BJ (cell line): ENCODE results near the gene CD28. TPM values are rescaled to one million over a fixed set of nuclear protein-coding genes. Genes with fewer than 3 reads are reported as not detected.

Experiments used
- CTCF ChIA-PET: fragments of 350-600 bp; formaldehyde crosslinking; extraction: SDS; loops from one replicate; lab custom pipeline; 2021; ENCODE audit warnings: antibody characterized with exemption, inconsistent platforms; lab: Yijun Ruan, JAX
- POLR2A ChIA-PET: fragments of 300-600 bp; sonication (Branson Sonifier 250); formaldehyde crosslinking; extraction: SDS; loops from one replicate; lab custom pipeline; 2021; ENCODE audit warnings: antibody characterized with exemption; lab: Charles Lee
- DNase-seq: peaks from one replicate; pipeline ENCODE4 v3.0.0-alpha.2; 2011; ENCODE audit warnings: low read depth
- H3K27me3 ChIP-seq: 2 replicates; pipeline ENCODE4 v1.6.0; 2011; ENCODE audit warnings: low read length; ENCODE audit not compliant: control insufficient read depth, insufficient read depth
- H3K36me3 ChIP-seq: 2 replicates; pipeline ENCODE4 v1.5.1; 2011; ENCODE audit warnings: low read length; ENCODE audit not compliant: control insufficient read depth, insufficient read depth
- H3K4me3 ChIP-seq: 2 replicates; pipeline ENCODE4 v1.5.1; 2011; ENCODE audit warnings: low read depth, mild to moderate bottlenecking, control low read depth, low read length
- CTCF ChIP-seq: IDR thresholded peaks from 2 replicates; pipeline ENCODE4 v1.5.1; 2011; ENCODE audit warnings: low read depth, mild to moderate bottlenecking, control low read depth, inconsistent platforms, low read length, moderate library complexity; ENCODE audit not compliant: insufficient read depth
- polyA plus RNA-seq: library from polyadenylated mRNA; depleted of rRNA; stranded (reverse); fragments of >200 nt; gene quantifications from 2 replicates; pipeline ENCODE4 v1.2.3, GENCODE V29; 2011

The CD28 gene
- polyA plus RNA-seq, 1 experiment, result not detected

- TF ChIP-seq CTCF, result no peak
Measured at GRCh38 chr2:203741566-203741965, 35.1 kb downstream of the CD28 start.

GRCh38 chr2:203743441-203743981 lies 37.1 kb downstream of the CD28 start:
- POLR2A ChIA-PET, result no interaction called here
- CTCF ChIA-PET, result interaction anchor here (0.6 to 1.6 kb wide), 2 partner anchors 39 to 49 kb away, joined by 3 to 4 read pairs; no protein-coding TSS in a partner anchor
- H3K27me3 ChIP-seq, result no peaks in the 10 kb centered on the region
- no peak overlapping the region for H3K4me3 ChIP-seq
- H3K36me3 ChIP-seq, result no peaks in the 10 kb centered on the region
- no peak for DNase-seq
- no peak for TF ChIP-seq CTCF

More at GRCh38 chr2:203741566-203741965, 35.1 kb downstream of the CD28 start:
- H3K36me3 ChIP-seq, result no peaks in the 10 kb centered on the region
- DNase-seq, result no peak
- ChIA-PET CTCF (no interaction called here), POLR2A (no interaction called here)
- no peaks in the 10 kb centered on the region for H3K27me3 ChIP-seq
- H3K4me3 ChIP-seq, result no peak overlapping the region

GRCh38 chr2:203744091-203744490 lies 37.7 kb downstream of the CD28 start:
- H3K36me3 ChIP-seq, result no peaks in the 10 kb centered on the region
- no peak for TF ChIP-seq CTCF
- no peaks in the 10 kb centered on the region for H3K27me3 ChIP-seq
- CTCF ChIA-PET, result interaction anchor here (0.6 to 1.6 kb wide), 2 partner anchors 38 to 50 kb away, joined by 3 to 4 read pairs; no protein-coding TSS in a partner anchor
- H3K4me3 ChIP-seq, result no peak overlapping the region
- DNase-seq, result no peak
- POLR2A ChIA-PET, result interaction anchor here (0.6 kb wide), 1 partner anchor 39 kb away, joined by 4 read pairs; no protein-coding TSS in a partner anchor

- no peak for DNase-seq
- Histone ChIP-seq H3K36me3 (no peaks in the 10 kb centered on the region), H3K4me3 (no peak overlapping the region), H3K27me3 (no peaks in the 10 kb centered on the region)
- ChIA-PET CTCF (interaction anchor here (1.0 kb wide), 1 partner anchor 26 kb away, joined by 3 read pairs; no protein-coding TSS in a partner anchor), POLR2A (no interaction called here)
- TF ChIP-seq CTCF, result no peak
Measured at GRCh38 chr2:203745267-203745666, 38.8 kb downstream of the CD28 start.

GRCh38 chr2:203748331-203749126 lies 42.1 kb downstream of the CD28 start:
- no peak for DNase-seq
- ChIA-PET POLR2A (no interaction called here), CTCF (interaction anchor here (1.1 to 1.4 kb wide), 3 partner anchors 16 to 71 kb away, joined by 4 to 5 read pairs (median 4); no protein-coding TSS in a partner anchor)
- TF ChIP-seq CTCF, result no peak
- Histone ChIP-seq H3K4me3 (no peak overlapping the region), H3K36me3 (no peaks in the 10 kb centered on the region), H3K27me3 (no peaks in the 10 kb centered on the region)
